Suprapubic skin (tissue), 4 donors: Measurements from ENCODE around the gene PPP1R2. TPM values are rescaled to one million over a fixed set of nuclear protein-coding genes. Genes with fewer than 3 reads are reported as not detected.

ENCODE experiments used
- DNase-seq, 2 donors: peaks; one replicate each; pipeline ENCODE4 v3.0.0-alpha.2; 2019; ENCODE audit warnings: low spot score in 2 of 2
- H3K27ac ChIP-seq: fragments of 200-600 bp; sonication (generic); one replicate; pipeline ENCODE4 v1.5.1; 2019
- H3K27me3 ChIP-seq: fragments of 200-600 bp; sonication (generic); one replicate; pipeline ENCODE4 v1.5.1; 2019
- H3K36me3 ChIP-seq: fragments of 200-600 bp; sonication (generic); one replicate; pipeline ENCODE4 v1.5.1; 2019
- H3K4me1 ChIP-seq: fragments of 200-600 bp; sonication (generic); one replicate; pipeline ENCODE4 v1.5.1; 2019
- H3K4me3 ChIP-seq: fragments of 200-600 bp; sonication (generic); one replicate; pipeline ENCODE4 v1.5.1; 2019; ENCODE audit warnings: mild to moderate bottlenecking
- H3K9me3 ChIP-seq: fragments of 200-600 bp; sonication (generic); one replicate; pipeline ENCODE4 v1.5.1; 2019
- EP300 ChIP-seq: sonication (generic); formaldehyde crosslinking; IDR thresholded peaks from one replicate; pipeline ENCODE4 v1.6.1; 2017; ENCODE audit warnings: antibody characterized with exemption
- POLR2A ChIP-seq, 2 donors: fragments of 450-650 bp; IDR thresholded peaks; one replicate each; pipeline ENCODE4 v1.6.1; 2017; ENCODE audit warnings: antibody characterized with exemption in 2 of 2, mild to moderate bottlenecking in 2 of 2, moderate library complexity in 2 of 2
- POLR2AphosphoS5 ChIP-seq, 3 donors: sonication (generic); formaldehyde crosslinking; IDR thresholded peaks; one replicate each; pipeline ENCODE4 v1.6.1; 2017; ENCODE audit warnings: antibody characterized with exemption in 3 of 3
- WGBS: methylation state at CpG from one replicate; pipeline ENCODE4 v1.1.5; 2018; 5-methylcytosine and 5-hydroxymethylcytosine counted together
- total RNA-seq, 4 donors: library from RNA; depleted of rRNA; stranded (reverse); fragments of >200 nt; gene quantifications; one replicate each; pipeline ENCODE4 v1.1.0, GENCODE V29; 2016
- TF ChIP-seq, protein P1 (sequence below), 2 donors: fragments of 200-600 bp in 1 of 2; fragments of 450-650 bp in 1 of 2; sonication (generic) in 1 of 2; IDR thresholded peaks; one replicate each; pipeline ENCODE4 v1.5.1; 2016 to 2019; ENCODE audit warnings: antibody characterized with exemption in 2 of 2, mild to moderate bottlenecking in 1 of 2, moderate library complexity in 1 of 2

The PPP1R2 gene
- total RNA-seq, 4 donors from 2014 or later = 61.7 to 96.0 (median 71.4) TPM

DNA sequence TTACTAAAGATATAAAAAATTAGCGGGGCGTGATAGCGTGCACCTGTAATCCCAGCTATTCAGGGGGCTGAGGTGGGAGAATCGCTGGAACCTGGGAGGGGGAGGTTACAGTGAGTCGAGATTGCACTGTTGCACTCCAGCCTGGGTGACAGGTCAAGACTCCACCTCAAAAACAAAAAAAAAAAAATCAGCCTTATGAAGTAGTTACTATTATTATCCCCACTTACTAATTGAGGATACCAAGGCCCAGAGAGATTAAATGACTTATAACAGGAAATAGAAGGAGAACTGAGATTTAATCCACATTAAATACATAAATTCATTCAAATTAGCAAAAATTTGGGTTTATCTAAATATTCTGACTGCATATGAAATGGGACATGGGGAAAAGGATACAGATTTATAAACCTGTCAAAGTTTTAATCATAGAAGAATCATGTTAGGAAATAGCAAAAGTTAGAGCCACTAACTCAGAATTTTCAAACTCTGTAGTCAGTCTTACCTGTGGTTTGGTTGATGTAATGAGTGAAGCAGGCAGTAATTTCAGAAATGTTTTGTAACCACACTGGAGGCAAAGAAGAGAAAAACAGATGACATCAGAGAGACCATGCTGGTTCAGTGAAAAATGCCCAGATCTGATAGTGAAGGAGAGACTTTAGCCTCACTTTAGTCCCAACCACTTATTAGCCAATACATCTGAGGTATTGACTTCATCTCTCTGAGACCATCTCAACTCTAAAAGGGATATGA lies 75.3 kb downstream of the PPP1R2 start:
- DNase-seq = no peak
- no peak overlapping the region for H3K4me3 ChIP-seq
- H3K27me3 ChIP-seq = no peaks in the 10 kb centered on the region
- H3K36me3 ChIP-seq = no peaks in the 10 kb centered on the region
- no peaks in the 10 kb centered on the region for H3K9me3 ChIP-seq
- TF ChIP-seq, protein P1, sequence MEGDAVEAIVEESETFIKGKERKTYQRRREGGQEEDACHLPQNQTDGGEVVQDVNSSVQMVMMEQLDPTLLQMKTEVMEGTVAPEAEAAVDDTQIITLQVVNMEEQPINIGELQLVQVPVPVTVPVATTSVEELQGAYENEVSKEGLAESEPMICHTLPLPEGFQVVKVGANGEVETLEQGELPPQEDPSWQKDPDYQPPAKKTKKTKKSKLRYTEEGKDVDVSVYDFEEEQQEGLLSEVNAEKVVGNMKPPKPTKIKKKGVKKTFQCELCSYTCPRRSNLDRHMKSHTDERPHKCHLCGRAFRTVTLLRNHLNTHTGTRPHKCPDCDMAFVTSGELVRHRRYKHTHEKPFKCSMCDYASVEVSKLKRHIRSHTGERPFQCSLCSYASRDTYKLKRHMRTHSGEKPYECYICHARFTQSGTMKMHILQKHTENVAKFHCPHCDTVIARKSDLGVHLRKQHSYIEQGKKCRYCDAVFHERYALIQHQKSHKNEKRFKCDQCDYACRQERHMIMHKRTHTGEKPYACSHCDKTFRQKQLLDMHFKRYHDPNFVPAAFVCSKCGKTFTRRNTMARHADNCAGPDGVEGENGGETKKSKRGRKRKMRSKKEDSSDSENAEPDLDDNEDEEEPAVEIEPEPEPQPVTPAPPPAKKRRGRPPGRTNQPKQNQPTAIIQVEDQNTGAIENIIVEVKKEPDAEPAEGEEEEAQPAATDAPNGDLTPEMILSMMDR (IDR thresholded peaks at IDR 0.05) = no peak
- no peak overlapping the region for H3K27ac ChIP-seq
- WGBS = 94% methylated on average over 5 of the region's 5 CpGs
- H3K4me1 ChIP-seq = no peaks in the 10 kb centered on the region

DNA sequence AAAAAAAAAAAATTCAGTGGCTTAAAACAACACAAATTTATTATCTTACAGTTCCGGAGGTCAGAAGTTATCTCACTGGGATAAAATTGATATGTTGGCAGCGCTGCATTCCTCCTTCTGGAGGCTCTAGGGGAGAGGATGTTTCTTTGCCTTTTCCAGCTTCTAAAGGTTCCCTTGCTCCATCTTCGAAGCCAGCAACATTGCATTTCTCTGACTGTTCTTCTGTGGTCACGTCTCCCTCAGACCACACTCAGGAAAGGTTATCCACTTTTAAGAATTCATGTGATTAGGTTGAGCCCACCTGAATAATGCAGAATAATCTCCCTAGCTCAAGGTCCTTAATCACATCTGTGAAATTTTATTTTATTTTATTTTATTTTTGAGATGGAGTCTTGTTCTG lies 76.9 kb downstream of the PPP1R2 start:
- no peak overlapping the region for H3K4me3 ChIP-seq
- TF ChIP-seq POLR2AphosphoS5 (IDR thresholded peaks at IDR 0.05) = no peak
- TF ChIP-seq, protein P1 (IDR thresholded peaks at IDR 0.05) = no peak
- no peak for TF ChIP-seq POLR2A (IDR thresholded peaks at IDR 0.05)
- no peak for TF ChIP-seq EP300
- DNase-seq = no peak
- H3K4me1 ChIP-seq = peaks cover 7% of the 10 kb centered on the region
- no peaks in the 10 kb centered on the region for H3K36me3 ChIP-seq
- H3K9me3 ChIP-seq = no peaks in the 10 kb centered on the region
- no peak overlapping the region for H3K27ac ChIP-seq
- 81% methylated on average over 4 of the region's 4 CpGs for WGBS
- no peaks in the 10 kb centered on the region for H3K27me3 ChIP-seq

Other genes with a start within 250 kb of the PPP1R2 start
- gene ACAP2, start 100.3 kb downstream of the PPP1R2 start, total RNA-seq = 10 to 100 TPM; 41.9 to 53.2 (median 48.0) TPM
- 100 to 1,000 TPM; 177 to 341 (median 313) TPM for gene APOD, start 40.6 kb upstream of the PPP1R2 start, total RNA-seq
- 10 to 100 TPM in 1 of 4 donors, 1 to 10 TPM in 1, under 1 TPM in 2; 0.26 to 53.4 (median 2.8) TPM for gene MUC20, start 177.7 kb upstream of the PPP1R2 start, total RNA-seq